ENCODE data around the gene SDCCAG8. TPM values are rescaled to one million over a fixed set of nuclear protein-coding genes. Genes with fewer than 3 reads are reported as not detected.

The SDCCAG8 gene
- total RNA-seq, 4 donors from 2014 or later, result 21.6 to 62.7 (median 39.8) TPM

- 85% methylated on average over 1 of the region's 1 CpG for WGBS
- no peak overlapping the region for H3K4me3 ChIP-seq
- no peak overlapping the region for H3K27ac ChIP-seq
- no peaks in the 10 kb centered on the region for H3K36me3 ChIP-seq
- H3K27me3 ChIP-seq, result no peaks in the 10 kb centered on the region
- H3K4me1 ChIP-seq, result peaks cover 5% of the 10 kb centered on the region
- DNase-seq (ENCODE audit: low spot score in 2 of 2), result no peak
- TF ChIP-seq POLR2AphosphoS5 (IDR thresholded peaks at IDR 0.05) (no peak), EP300 (IDR thresholded peaks at IDR 0.05) (no peak), CTCF (IDR thresholded peaks at IDR 0.05) (no peak), POLR2A (IDR thresholded peaks at IDR 0.05) (no peak)
- H3K9me3 ChIP-seq, result peaks cover 5% of the 10 kb centered on the region
Observed at GRCh38 chr1:243520831-243521230, 265.0 kb downstream of the SDCCAG8 start.

- no peaks in the 10 kb centered on the region for H3K9me3 ChIP-seq
- 91% methylated on average over 5 of the region's 5 CpGs for WGBS
- H3K27ac ChIP-seq, result no peak overlapping the region
- H3K4me1 ChIP-seq, result peaks cover 5% of the 10 kb centered on the region
- TF ChIP-seq POLR2AphosphoS5 (IDR thresholded peaks at IDR 0.05) (no peak), EP300 (IDR thresholded peaks at IDR 0.05) (no peak), POLR2A (IDR thresholded peaks at IDR 0.05) (no peak), CTCF (IDR thresholded peaks at IDR 0.05) (no peak)
- DNase-seq (ENCODE audit: low spot score in 2 of 2), result no peak
- H3K36me3 ChIP-seq, result no peaks in the 10 kb centered on the region
- H3K4me3 ChIP-seq, result no peak overlapping the region
- H3K27me3 ChIP-seq, result no peaks in the 10 kb centered on the region
Observed at GRCh38 chr1:243523766-243524165, 267.9 kb downstream of the SDCCAG8 start.

GRCh38 chr1:243525085-243525487 is 269.2 kb downstream of the SDCCAG8 start:
- no peak for DNase-seq (ENCODE audit: low spot score in 2 of 2)
- Histone ChIP-seq H3K4me1 (peaks cover 5% of the 10 kb centered on the region), H3K36me3 (no peaks in the 10 kb centered on the region), H3K9me3 (no peaks in the 10 kb centered on the region), H3K27me3 (no peaks in the 10 kb centered on the region), H3K4me3 (no peak overlapping the region), H3K27ac (no peak overlapping the region)
- WGBS, result 56% methylated on average over 2 of the region's 2 CpGs
- no peak for TF ChIP-seq CTCF (IDR thresholded peaks at IDR 0.05)
- no peak for TF ChIP-seq POLR2AphosphoS5 (IDR thresholded peaks at IDR 0.05)
- no peak for TF ChIP-seq POLR2A (IDR thresholded peaks at IDR 0.05)
- no peak for TF ChIP-seq EP300 (IDR thresholded peaks at IDR 0.05)

GRCh38 chr1:243526180-243526579 is 270.3 kb downstream of the SDCCAG8 start:
- H3K36me3 ChIP-seq, result no peaks in the 10 kb centered on the region
- H3K4me1 ChIP-seq, result peaks cover 5% of the 10 kb centered on the region
- 92% methylated on average over 7 of the region's 7 CpGs for WGBS
- H3K27me3 ChIP-seq, result no peaks in the 10 kb centered on the region
- H3K9me3 ChIP-seq, result no peaks in the 10 kb centered on the region
- DNase-seq (ENCODE audit: low spot score in 2 of 2), result no peak
- H3K4me3 ChIP-seq, result no peak overlapping the region
- TF ChIP-seq POLR2AphosphoS5 (IDR thresholded peaks at IDR 0.05) (no peak), CTCF (IDR thresholded peaks at IDR 0.05) (no peak), POLR2A (IDR thresholded peaks at IDR 0.05) (no peak), EP300 (IDR thresholded peaks at IDR 0.05) (no peak)
- no peak overlapping the region for H3K27ac ChIP-seq

- no peaks in the 10 kb centered on the region for H3K36me3 ChIP-seq
- no peaks in the 10 kb centered on the region for H3K27me3 ChIP-seq
- H3K9me3 ChIP-seq, result no peaks in the 10 kb centered on the region
- H3K4me3 ChIP-seq, result no peak overlapping the region
- DNase-seq (ENCODE audit: low spot score in 2 of 2), result no peak
- WGBS, result 100% methylated on average over 2 of the region's 2 CpGs
- H3K4me1 ChIP-seq, result peaks cover 5% of the 10 kb centered on the region
- no peak overlapping the region for H3K27ac ChIP-seq
- TF ChIP-seq POLR2A (IDR thresholded peaks at IDR 0.05) (no peak), EP300 (IDR thresholded peaks at IDR 0.05) (no peak), POLR2AphosphoS5 (IDR thresholded peaks at IDR 0.05) (no peak), CTCF (IDR thresholded peaks at IDR 0.05) (no peak)
Observed at GRCh38 chr1:243528459-243529121, 272.7 kb downstream of the SDCCAG8 start.

All from suprapubic skin (tissue), 4 donors.